ENCODE measurements around the gene GJC1.

The GJC1 gene

DNA sequence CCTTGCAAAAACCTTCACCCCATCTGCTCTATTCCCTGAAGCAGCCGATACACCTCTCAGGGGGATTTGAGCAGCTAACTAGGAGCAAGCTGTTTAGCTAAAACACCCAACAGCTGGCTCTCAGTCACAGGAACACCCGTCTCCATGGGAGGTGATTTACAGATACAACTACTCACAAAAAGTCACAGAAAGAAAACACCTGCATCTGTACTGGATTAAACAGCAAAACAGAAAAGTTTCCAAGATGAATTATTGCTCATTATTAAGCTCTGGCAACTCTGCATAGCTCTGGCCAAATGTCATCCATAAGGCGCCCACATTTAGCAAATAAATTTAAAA, 22.3 kb downstream of the GJC1 start:
- no peak for DNase-seq (ENCODE audit: low read depth, low spot score)
- in situ Hi-C loops (cut with HindIII; ENCODE audit: low sequenced_read_pairs) = no loop called here
- TF ChIP-seq, protein P1, sequence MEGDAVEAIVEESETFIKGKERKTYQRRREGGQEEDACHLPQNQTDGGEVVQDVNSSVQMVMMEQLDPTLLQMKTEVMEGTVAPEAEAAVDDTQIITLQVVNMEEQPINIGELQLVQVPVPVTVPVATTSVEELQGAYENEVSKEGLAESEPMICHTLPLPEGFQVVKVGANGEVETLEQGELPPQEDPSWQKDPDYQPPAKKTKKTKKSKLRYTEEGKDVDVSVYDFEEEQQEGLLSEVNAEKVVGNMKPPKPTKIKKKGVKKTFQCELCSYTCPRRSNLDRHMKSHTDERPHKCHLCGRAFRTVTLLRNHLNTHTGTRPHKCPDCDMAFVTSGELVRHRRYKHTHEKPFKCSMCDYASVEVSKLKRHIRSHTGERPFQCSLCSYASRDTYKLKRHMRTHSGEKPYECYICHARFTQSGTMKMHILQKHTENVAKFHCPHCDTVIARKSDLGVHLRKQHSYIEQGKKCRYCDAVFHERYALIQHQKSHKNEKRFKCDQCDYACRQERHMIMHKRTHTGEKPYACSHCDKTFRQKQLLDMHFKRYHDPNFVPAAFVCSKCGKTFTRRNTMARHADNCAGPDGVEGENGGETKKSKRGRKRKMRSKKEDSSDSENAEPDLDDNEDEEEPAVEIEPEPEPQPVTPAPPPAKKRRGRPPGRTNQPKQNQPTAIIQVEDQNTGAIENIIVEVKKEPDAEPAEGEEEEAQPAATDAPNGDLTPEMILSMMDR (IDR thresholded peaks at IDR 0.05; ENCODE audit: low read depth, low read length) = no peak
- no peak overlapping the region for H3K4me3 ChIP-seq (ENCODE audit: low read depth, low read length)

DNA sequence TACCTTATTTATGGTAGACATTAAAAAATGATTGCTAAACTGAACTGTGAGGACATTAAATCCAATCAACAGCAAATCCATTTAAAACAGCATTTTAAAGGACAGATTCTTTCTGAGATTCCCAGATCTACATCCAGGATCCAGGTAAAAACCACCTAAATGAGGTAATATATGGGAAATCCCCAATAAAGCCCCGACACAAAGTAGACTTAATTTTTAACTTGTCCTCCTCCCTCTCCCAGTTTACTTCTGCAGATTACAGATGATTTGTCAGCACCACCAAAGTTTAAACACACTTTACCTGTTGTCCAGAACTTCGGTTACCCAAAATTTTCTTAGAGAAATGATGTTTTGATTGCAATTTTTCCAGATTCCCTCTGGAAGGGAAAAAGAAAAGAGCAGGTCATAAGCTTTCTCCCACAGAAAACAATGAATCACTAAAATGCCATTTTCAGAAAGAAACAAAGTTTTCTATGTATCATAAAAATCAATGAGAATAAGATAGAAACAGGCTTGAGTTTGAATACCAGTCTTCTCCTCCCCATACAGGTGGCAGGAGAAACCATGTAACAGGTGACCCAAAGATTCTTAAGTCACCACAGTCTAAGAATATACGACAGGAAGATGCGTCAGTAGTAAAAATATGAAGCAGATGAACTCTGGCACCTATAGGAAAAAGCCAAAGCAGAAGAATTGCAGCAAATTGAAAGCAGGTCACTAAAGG, 22.8 kb downstream of the GJC1 start:
- H3K4me3 ChIP-seq (ENCODE audit: low read depth, low read length) = no peak overlapping the region
- no peak for DNase-seq (ENCODE audit: low read depth, low spot score)
- TF ChIP-seq, protein P1 (IDR thresholded peaks at IDR 0.05; ENCODE audit: low read depth, low read length) = no peak
- in situ Hi-C loops (cut with HindIII; ENCODE audit: low sequenced_read_pairs) = no loop called here

DNA sequence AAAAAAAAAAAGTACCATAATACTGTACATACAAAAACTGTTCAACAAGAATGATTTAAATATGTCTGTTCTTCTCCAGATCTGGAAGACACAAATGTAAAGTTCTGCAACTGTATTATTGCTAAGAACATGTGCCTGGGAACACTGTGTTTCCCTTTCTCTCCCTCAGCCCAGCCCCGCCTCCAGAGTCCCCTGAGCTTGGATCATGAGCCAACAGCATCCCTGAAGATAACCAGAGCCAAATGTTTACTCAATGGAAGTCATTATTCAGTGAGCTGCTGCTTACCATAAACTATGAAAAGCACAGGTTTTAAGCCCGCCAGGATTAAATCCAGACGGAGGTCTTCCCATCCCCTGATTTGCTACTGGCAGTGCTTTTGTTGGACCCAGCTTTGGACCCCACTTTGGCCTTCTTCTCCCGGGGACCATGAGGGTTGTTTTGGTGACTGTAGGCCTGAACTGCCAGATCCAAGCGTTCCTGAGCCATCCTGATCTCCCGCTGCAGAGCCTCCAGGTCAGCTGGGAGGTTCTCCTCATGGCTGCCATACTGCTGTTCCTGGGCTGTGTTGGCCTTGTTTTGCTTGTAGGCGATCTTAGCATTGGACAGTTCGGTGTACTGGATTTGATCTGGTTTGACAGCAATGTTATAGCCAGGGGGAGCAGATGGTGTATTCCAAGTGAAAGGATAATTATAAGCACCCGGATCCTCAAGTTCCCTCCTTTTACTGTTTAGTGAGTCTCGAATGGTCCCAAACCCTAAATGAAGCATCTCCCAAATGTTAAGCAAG, 25.6 kb downstream of the GJC1 start:
- TF ChIP-seq, protein P1 (IDR thresholded peaks at IDR 0.05; ENCODE audit: low read depth, low read length) = no peak
- peak; percentile 17 for DNase-seq (ENCODE audit: low read depth, low spot score)
- H3K4me3 ChIP-seq (ENCODE audit: low read depth, low read length) = no peak overlapping the region
- in situ Hi-C loops (cut with HindIII; ENCODE audit: low sequenced_read_pairs) = no loop called here

DNA sequence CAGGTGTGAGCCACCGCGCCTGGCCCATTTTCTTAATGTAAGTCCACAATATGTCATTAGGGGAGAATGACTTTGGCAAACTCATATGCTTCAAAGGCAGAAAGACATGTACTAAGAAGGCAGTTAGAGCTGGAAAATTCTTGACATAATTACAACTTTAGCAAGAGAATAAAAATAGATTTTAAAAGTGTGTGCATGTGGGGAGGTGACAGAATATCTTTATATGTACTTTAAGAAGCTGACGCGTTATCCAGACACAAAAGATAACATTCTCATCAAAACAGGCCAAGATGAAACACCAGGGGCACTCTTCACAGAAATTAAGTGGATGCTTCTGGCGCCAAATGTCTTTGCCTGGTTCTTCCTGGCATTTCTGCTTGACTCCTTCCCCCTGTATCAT, 28.2 kb downstream of the GJC1 start:
- TF ChIP-seq, protein P1 (IDR thresholded peaks at IDR 0.05; ENCODE audit: low read depth, low read length) = no peak
- in situ Hi-C loops (cut with HindIII; ENCODE audit: low sequenced_read_pairs) = no loop called here
- no peak for DNase-seq (ENCODE audit: low read depth, low spot score)
- no peak overlapping the region for H3K4me3 ChIP-seq (ENCODE audit: low read depth, low read length)

DNA sequence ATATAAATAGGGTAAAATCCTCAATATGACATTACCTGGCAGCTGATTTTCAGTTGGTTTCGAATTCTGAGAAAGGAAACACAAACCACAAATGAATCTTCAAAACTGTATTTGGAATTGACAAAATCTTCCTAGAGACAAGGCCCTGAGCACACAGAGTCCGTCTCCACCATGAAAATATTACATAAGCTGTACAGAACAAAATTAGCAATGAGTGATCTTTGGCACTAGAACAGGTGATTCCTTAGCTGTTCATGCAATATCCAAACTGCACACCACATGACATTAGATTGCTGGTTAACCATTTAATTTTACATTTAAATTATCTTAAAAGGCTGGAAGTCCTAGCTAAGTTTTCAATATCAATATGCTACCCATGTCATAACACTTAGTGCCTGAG, 31.7 kb downstream of the GJC1 start:
- TF ChIP-seq, protein P1 (IDR thresholded peaks at IDR 0.05; ENCODE audit: low read depth, low read length) = no peak
- in situ Hi-C loops (cut with HindIII; ENCODE audit: low sequenced_read_pairs) = no loop called here

DNA sequence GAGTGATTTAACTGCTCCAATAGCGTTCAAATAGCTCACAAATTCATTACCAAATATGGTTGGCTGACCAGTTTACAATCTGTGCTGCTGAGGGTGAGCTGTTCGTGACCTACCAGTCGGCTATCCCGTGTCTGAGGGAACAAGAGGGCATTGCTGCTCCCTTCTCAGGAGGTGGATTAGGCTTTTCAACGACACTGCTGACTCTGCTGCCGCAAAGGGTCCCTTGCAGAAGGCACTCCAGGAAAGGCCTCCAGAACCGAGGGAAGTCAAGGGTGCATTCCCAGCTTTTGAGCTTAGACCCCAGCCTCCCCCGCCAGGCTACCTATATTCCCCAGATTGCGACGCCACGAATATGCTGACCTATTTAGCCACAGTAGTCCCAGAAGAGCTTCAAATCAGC, 32.3 kb downstream of the GJC1 start:
- DNase-seq (ENCODE audit: low read depth, low spot score) = peak; percentile 17

More for the DNA sequence above, 31.7 kb downstream of the GJC1 start:
- no peak for DNase-seq (ENCODE audit: low read depth, low spot score)
- no peak overlapping the region for H3K4me3 ChIP-seq (ENCODE audit: low read depth, low read length)

More for the DNA sequence above, 32.3 kb downstream of the GJC1 start:
- in situ Hi-C loops (cut with HindIII; ENCODE audit: low sequenced_read_pairs) = no loop called here
- no peak overlapping the region for H3K4me3 ChIP-seq (ENCODE audit: low read depth, low read length)
- TF ChIP-seq, protein P1 (IDR thresholded peaks at IDR 0.05; ENCODE audit: low read depth, low read length) = no peak

Data from astrocyte of the spinal cord (primary cell).